Prostate gland (tissue), 2 donors: ENCODE results near the gene C16orf89.

ENCODE experiments used
- CTCF ChIP-seq, 4 experiments: fragments of 200-600 bp in 2 of 4; fragments of 450-650 bp in 2 of 4; sonication (generic) in 2 of 4; IDR thresholded peaks; 1 replicate in 3 of 4; 2 replicates in 1 of 4; pipeline ENCODE4 v1.5.1; 2016 to 2019; ENCODE audit warnings: antibody characterized with exemption in 4 of 4, mild to moderate bottlenecking in 2 of 4, moderate library complexity in 2 of 4
- POLR2A ChIP-seq: fragments of 450-650 bp; IDR thresholded peaks from one replicate; pipeline ENCODE4 v1.6.1; 2016; ENCODE audit warnings: antibody characterized with exemption, mild to moderate bottlenecking

- TF ChIP-seq CTCF (IDR thresholded peaks at IDR 0.05) (no peak), POLR2A (no peak)
Observed at GRCh38 chr16:5010576-5011329, 55.0 kb downstream of the C16orf89 start.
